HepG2 (cell line): Measurements from ENCODE around the gene TBC1D10B. TPM values are rescaled to one million over a fixed set of nuclear protein-coding genes. Genes with fewer than 3 reads are reported as not detected.
A peak's percentile ranks its signal among the peaks of the same experiment; 100 is the strongest.

Source experiments
- HNF1A ChIP-seq, 2 experiments: sonication (generic) in 1 of 2; formaldehyde crosslinking in 1 of 2; IDR thresholded peaks; 2 replicates each; pipeline versions ENCODE4 v1.4.0 to v1.6.1; 2016 to 2020; ENCODE audit warnings: borderline replicate concordance in 1 of 2, low read depth in 1 of 2, mild to moderate bottlenecking in 1 of 2, missing genetic modification reagents in 1 of 2
- HNF1B ChIP-seq: sonication (generic); formaldehyde crosslinking; IDR thresholded peaks from 2 replicates; pipeline ENCODE4 v1.5.1; 2020; ENCODE audit warnings: mild to moderate bottlenecking, moderate library complexity, missing genetic modification reagents
- LBX2 ChIP-seq: sonication (generic); formaldehyde crosslinking; IDR thresholded peaks from 2 replicates; pipeline ENCODE4 v1.5.0; 2020; ENCODE audit warnings: missing genetic modification reagents, mild to moderate bottlenecking, borderline replicate concordance
- NFRKB ChIP-seq: fragments of 450-650 bp; IDR thresholded peaks from 2 replicates; pipeline ENCODE4 v1.6.1; 2017
- NR2F2 ChIP-seq: IDR thresholded peaks from 2 replicates; pipeline ENCODE4 v1.6.1; 2012; ENCODE audit warnings: low read depth, inconsistent platforms, borderline replicate concordance
- PBX3 ChIP-seq: sonication (generic); formaldehyde crosslinking; IDR thresholded peaks from 2 replicates; pipeline ENCODE4 v1.8.1; 2023; ENCODE audit warnings: missing genetic modification reagents, inconsistent platforms, borderline replicate concordance
- PHF20 ChIP-seq: sonication (generic); formaldehyde crosslinking; IDR thresholded peaks from 2 replicates; pipeline ENCODE4 v1.5.0; 2020; ENCODE audit warnings: mild to moderate bottlenecking, missing genetic modification reagents
- POGK ChIP-seq: sonication (generic); formaldehyde crosslinking; conservative IDR thresholded peaks from 2 replicates; pipeline ENCODE4 v1.8.0; 2022; ENCODE audit warnings: mild to moderate bottlenecking, moderate library complexity, missing genetic modification reagents
- PRDM10 ChIP-seq: sonication (generic); formaldehyde crosslinking; IDR thresholded peaks from 2 replicates; pipeline ENCODE4 v1.4.0; 2020; ENCODE audit warnings: low read depth, missing genetic modification reagents
- TGIF2 ChIP-seq: IDR thresholded peaks from 2 replicates; pipeline ENCODE4 v1.6.1; 2016; ENCODE audit warnings: control low read depth, missing compliant biosample characterization
- ZNF468 ChIP-seq: sonication (generic); formaldehyde crosslinking; IDR thresholded peaks from 2 replicates; pipeline ENCODE4 v1.8.0; 2022; ENCODE audit warnings: mild to moderate bottlenecking, moderate library complexity, missing genetic modification reagents
- ZNF776 ChIP-seq: sonication (generic); formaldehyde crosslinking; IDR thresholded peaks from 2 replicates; pipeline ENCODE4 v1.4.0; 2020; ENCODE audit warnings: mild to moderate bottlenecking, missing genetic modification reagents
- polyA plus RNA-seq, 8 experiments: library from polyadenylated mRNA; depleted of rRNA in 3 of 8; stranded (reverse) in 7 of 8; unstranded in 1 of 8; fragments of >200 nt; fragmentation: Illumina TruSeq in 4 of 8; extraction: Trizol in 4 of 8; gene quantifications; 2 replicates each; pipeline versions ENCODE4 v1.2.1 to v1.2.3, GENCODE V29; 2011 to 2016; ENCODE audit warnings: low read depth in 4 of 8, missing spikeins in 1 of 8, mixed read lengths in 1 of 8; ENCODE audit not compliant: insufficient read depth in 1 of 8
- total RNA-seq, 5 experiments: library from RNA; depleted of rRNA; stranded (reverse); fragments of >200 nt; fragmentation: Illumina TruSeq; extraction: Trizol; gene quantifications; 2 replicates each; pipeline ENCODE4 v1.2.3, GENCODE V29; 2016; ENCODE audit warnings: low read depth in 1 of 5

Gene TBC1D10B
- total and polyA plus RNA-seq, 2 of the 13 experiments (the other 11 are each of a cell fraction or from before 2014, with no cell fraction given): 15.7 to 24.8 TPM

GRCh38 chr16:30369091-30369937 lies 980 bp downstream of the TBC1D10B start (continued):
- TF ChIP-seq PRDM10 (no peak), HNF1B (peak; percentile 36; the same call in 1 of the 2 replicates), PHF20 (CRISPR knock-in tag) (no peak), HNF1A (IDR thresholded peaks at IDR 0.05; ENCODE audit: low read depth) (no peak), HNF1A (CRISPR knock-in tag; IDR thresholded peaks at IDR 0.05; ENCODE audit: borderline replicate concordance) (0 out of 2 replicates have a peak, but pooled peaks have one; percentile 19), NFRKB (no peak), PBX3 (CRISPR knock-in tag) (no peak), ZNF468 (CRISPR knock-in tag) (no peak), LBX2 (0 out of 2 replicates have a peak, but pooled peaks have one; percentile 28), ZNF776 (CRISPR knock-in tag) (peak; percentile 42; the same call in 1 of the 2 replicates), TGIF2 (no peak; the same call in 1 of the 2 replicates), POGK (CRISPR knock-in tag) (no peak), NR2F2 (no peak)
